Liver (tissue), 3 donors: ENCODE results near the gene ZNF547.

Experiments used
- CTCF ChIP-seq: fragments of 150-350 bp; IDR thresholded peaks from 2 replicates; pipeline ENCODE4 v1.5.1; 2017; ENCODE audit warnings: improper control_type of control experiment, low read depth, low read length; ENCODE audit not compliant: missing input control
- JUND ChIP-seq, 2 donors: IDR thresholded peaks; 2 replicates each; pipeline ENCODE4 v1.6.1; 2016; ENCODE audit warnings: antibody characterized with exemption in 2 of 2
- SP1 ChIP-seq: IDR thresholded peaks from 2 replicates; pipeline ENCODE4 v1.6.1; 2018; ENCODE audit warnings: antibody characterized with exemption, mild to moderate bottlenecking
- TAF1 ChIP-seq: conservative IDR thresholded peaks from 2 replicates; pipeline ENCODE4 v1.6.1; 2016; ENCODE audit warnings: antibody characterized with exemption, mild to moderate bottlenecking
- YY1 ChIP-seq: IDR thresholded peaks from 2 replicates; pipeline ENCODE4 v1.6.1; 2016; ENCODE audit warnings: antibody characterized with exemption, mild to moderate bottlenecking
- donor health status: healthy.
- donor health status: healthy.

- TF ChIP-seq YY1 (no peak), CTCF (no peak), TAF1 (no peak), JUND (IDR thresholded peaks at IDR 0.05) (no peak), SP1 (no peak)
Measured at GRCh38 chr19:57327993-57328392, 35.4 kb upstream of the ZNF547 start.
